Activated CD4-positive, CD25-positive, alpha-beta regulatory T cell treated with anti-CD3 and anti-CD28 coated beads, Interleukin-2, amount 50 U/mL, for 24 hours (primary cell): ENCODE results near the gene CAPN1.
A peak's percentile ranks its signal among the peaks of the same experiment; 100 is the strongest.
"Not testable (repeated sequence)": the region's sequence is repeated elsewhere in the genome, so short reads cannot be mapped to it uniquely, and the experiment has no call there.

ENCODE experiments used
- ATAC-seq, 2 donors: fragments of 150-1000 bp; cut with Tn5 transposase; one replicate each; pipeline ENCODE4 v1.10.0; 2021; ENCODE audit warnings: mild to moderate bottlenecking in 1 of 2, moderate library complexity in 1 of 2

CAPN1 gene

DNA sequence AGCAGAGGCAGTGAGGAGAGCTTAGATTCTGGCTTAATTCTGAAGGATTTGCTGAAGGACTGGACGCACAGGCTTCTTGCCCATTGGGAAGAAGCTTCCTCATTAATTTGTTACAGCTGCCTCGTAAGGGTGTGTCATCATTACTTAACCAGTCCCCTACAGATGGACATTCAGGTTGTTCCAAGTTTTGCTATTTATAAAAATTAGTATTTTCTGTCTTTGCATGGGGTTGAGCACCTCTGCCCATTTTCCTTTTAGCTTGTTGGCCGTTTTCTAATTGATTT is 38.1 kb downstream of the CAPN1 start:
- no peak for ATAC-seq

DNA sequence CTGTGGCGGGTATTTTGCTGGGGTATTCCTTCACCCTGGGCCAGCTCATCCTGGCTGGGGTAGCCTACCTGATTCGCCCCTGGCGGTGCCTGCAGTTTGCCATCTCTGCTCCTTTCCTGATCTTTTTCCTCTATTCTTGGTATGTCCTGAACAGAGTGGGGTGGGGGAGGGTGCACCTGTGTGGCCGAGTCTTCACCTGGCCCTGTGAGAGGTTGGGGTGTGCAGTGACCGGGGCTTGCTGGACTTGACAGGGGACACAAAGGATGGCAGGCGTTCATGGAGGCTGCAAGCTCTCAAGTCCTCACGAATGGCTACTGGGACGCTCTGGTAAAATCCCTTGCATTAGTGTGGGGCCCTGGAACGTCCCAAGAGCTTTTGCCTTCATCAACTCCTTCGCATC is 39.3 kb downstream of the CAPN1 start:
- no peak for ATAC-seq

DNA sequence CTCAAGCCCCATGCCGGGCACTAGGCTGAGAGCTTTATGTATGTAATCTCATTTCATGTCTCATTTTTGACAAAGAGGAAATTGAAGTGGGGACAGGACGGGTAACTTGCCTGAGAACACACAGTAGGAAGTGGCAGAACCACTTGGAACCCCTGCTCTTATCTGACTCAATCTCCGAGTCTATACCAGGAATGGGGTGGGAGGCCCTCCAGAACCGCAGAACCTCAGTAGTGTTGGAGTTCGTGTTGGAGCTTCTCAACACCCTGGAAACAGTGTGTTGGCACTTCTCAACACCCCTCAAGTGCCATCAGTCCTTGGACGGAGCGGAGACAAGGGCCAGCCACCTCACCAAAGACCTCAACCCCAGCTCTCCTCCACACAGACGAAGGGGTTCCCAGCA is 41.3 kb downstream of the CAPN1 start:
- no peak for ATAC-seq

DNA sequence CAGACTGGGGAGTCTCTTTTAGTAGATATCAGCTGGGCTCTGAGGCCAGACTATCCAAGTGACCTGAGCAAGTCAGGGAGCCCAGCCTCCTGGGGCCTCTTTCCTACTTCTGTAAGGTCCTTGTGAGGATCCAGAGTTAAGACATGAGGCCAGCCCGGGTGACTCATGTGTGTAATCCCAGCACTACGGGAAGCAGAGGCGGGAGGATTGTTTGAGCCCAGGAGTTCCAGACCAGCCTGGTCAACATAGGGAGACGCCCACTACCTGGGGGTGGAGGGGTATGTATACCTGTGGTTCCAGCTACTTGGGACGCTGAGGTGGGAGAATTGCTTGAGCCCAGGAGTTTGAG is 43.2 kb downstream of the CAPN1 start:
- ATAC-seq, result no peak

DNA sequence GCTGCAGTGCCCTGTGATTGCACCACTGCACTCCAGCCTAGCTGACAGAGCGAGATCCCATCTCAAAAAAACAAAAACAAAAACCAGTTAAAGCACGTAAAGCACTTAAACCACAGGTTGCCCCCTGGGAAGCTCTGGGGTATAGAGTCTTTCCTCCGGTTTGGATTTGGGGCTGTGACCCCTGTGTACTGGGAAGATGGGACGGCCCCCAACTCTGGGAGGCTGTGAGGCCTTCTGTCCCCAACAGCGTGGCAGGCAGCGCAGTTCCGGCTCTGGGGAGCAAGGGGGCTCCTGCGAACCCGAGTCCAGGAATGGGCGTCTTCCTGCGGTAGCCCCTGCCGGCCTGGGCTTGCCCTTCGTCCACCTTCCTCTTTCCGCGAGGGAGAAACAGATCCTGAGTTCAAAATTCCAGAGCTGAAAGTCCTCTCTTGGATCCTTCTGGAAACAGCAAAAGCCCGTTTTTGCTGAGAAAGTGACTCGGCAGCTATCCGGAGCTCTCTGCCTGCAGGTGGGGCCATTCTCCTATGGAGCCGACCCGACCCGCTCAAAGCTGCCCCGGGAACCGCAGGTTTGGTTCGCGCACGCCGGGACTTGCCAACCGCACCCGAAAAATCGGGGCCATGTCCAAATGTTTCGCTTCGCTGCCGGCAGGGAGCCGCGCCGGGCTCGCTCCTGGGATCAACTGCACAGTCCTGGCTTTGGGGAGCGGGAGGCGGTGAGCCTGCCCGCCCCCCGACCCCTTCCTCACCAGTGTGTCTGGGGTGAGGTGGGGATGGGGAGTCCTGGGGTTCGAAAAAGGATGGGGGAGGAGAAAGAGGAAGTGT is 43.8 kb downstream of the CAPN1 start:
- ATAC-seq, result peak; percentile 67 to 85

DNA sequence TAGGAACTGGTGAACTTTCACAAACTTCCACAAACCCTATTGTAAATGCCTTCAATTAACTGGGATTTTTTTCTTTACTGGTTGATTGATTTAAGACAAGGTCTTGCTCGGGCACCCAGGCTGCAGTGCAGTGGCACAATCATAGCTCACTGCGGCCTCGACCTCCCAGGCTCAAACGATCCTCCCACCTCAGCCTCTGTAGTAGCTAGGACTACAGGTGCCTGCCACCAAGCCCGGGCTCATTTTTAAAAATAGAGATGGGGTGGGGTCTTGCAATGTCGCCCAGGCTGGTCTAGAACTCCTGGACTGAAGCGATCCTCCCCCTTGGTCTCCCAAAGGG is 44.3 kb downstream of the CAPN1 start:
- no peak for ATAC-seq

DNA sequence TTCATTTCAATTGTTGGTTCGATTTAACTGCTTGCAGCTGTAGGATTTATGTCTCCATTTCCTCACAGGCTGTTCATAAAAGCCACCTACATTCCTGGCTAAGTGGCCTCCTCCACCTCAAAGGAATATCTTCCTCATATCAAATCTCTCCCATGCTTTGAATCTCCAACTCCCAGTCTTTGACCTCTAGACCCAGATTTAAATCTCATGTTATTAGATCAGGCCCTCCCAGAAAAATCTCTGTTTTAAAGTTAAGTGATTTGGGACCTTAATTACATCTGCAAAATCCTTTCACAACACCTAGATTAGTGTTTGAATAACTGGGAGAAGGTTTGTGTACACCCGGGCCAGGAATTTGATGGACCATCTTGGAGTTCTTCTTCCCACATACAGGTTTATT is 46.2 kb downstream of the CAPN1 start:
- ATAC-seq, result no peak

DNA sequence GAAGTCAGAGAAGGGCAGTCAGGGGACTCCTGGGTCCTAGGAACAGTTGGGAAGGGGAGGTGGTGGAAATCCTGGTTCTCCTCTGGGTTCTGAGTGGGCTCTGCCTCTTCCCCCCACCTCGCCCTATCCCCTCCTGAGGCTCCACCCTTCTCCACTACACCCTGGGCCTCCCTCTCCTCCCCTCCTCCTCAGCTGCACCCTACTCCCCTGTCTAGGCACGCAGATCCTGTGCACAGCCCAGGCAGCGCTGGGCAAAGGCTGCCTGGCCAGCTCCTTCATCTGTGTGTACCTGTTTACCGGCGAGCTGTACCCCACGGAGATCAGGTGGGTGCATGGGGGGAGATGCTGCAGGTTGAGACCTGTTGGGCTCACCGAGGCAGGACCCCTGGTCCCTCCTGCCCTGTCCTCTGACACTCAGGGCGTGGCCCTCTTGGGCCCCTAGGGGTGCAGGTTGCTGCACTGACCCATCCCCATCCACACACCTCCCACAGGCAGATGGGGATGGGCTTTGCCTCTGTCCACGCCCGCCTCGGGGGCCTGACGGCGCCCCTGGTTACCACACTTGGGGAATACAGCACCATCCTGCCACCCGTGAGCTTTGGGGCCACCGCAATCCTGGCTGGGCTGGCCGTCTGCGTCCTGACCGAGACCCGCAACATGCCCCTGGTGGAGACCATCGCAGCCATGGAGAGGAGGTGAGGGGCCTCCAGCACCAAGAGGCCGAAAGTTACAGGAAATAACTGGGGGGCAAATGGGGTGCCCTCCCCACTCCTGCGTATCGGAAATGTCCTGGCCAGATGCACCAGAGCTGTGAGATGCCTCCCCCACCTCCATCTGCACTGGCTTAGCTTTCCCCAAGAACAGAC is 54.7 kb downstream of the CAPN1 start:
- ATAC-seq, result no peak

DNA sequence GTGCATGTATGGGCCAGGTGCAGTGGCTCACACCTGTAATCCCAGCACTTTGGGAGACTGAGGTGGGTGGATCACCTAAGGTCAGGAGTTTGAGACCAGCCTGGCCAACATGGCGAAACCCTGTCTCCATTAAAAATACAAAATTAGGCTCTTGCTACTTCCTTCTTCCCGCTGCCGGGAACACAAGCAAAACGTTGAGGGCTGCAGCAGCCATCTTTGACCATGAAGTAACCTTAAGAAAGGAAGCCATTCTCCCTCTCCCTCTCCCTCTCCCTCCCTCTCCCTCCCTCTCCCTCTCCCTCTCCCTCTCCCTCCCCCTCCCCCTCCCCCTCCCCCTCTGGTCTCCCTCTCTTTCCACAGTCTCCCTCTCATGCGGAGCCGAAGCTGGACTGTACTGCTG is 56.6 kb downstream of the CAPN1 start:
- not testable (repeated sequence) for ATAC-seq

DNA sequence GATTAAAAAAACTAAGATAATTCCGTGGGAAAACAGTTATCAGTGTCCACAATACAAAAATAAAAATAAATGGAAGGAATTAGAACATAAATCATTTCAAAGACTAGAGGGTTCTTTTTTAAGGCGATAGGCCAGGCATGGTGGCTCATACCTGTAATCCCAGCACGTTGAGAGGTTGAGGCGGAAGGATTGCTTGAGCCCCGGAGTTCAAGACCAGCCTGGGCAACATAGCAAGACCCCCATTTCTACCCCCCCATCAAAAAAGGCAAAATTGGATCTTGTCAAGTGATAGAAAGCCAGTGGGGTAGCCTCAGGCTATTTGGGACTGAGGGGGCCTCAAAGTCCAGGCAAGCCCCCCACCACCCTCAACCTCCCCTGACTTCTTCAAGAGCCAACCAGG is 59.4 kb downstream of the CAPN1 start:
- ATAC-seq, result no peak

DNA sequence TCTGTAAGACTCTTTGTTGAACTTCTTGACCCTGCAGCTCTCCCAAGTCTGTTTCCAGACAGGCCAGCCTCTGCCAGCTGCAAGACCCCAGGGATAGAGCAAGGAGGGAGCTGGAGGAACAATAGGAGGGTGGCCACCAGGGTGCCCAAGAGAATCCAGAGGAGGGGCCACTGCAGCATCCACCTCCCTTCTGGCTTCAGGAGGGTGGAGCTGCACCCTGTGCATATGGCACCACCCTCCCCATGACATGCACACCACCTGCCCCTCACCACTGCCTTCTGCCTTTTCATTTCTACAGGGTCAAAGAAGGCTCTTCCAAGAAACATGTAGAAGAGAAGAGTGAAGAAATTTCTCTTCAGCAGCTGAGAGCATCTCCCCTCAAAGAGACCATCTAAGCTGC is 60.0 kb downstream of the CAPN1 start:
- ATAC-seq, result no peak

DNA sequence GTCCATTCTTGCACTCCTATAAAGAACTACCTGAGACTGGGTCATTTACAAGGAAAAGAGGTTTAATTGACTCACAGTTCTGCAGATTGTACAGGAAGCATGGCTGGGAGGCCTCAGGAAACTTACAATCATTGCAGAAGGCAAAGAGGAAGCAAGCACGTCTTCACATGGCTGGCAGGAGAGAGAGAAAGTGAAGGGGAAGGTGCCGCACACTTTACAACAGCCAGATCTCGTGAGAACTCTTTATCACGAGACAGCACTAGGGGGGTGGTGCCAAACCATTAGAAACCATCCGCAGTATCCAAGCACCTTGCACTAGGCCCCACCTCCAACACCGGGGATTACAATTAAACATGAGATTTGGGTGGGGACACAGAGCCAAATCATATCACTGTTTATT is 60.7 kb downstream of the CAPN1 start:
- no peak for ATAC-seq

DNA sequence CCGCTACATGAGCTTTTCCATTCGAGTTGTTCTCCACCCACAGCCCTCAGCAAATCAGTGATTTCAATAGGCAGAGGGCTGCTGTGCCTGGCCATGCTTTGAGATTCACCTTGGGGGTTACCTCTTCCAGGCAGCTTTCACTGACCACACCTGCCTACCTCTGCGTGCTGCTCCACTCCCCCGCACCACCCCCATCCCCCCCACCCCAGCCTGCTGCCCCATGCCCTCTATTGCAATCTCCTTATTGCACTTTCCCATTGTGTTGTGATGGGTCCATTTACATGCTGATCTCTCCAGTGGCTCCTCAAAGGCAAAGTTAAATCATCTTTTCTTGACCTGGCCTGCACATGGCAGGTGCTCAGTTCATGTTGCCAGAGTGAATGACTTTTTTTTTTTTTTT is 62.1 kb downstream of the CAPN1 start:
- no peak for ATAC-seq

DNA sequence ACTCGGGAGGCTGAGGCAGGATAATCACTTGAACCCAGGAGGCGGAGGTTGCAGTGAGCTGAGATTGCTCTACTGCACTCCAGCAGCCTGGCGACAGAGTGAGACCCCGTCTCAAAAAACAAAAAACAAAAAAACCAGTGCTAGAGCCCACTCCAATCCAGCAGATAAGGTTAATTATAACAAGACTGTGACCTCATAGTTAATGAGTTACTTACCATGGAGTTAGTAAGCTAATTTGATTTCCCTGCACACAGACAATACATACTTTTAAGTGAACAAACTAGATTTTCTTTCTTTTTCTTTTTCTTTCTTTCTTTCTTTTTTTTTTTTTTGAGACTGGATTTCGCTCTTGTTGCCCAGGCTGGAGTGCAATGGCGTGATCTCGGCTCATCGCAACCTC is 63.3 kb downstream of the CAPN1 start:
- ATAC-seq, result not testable (repeated sequence)

DNA sequence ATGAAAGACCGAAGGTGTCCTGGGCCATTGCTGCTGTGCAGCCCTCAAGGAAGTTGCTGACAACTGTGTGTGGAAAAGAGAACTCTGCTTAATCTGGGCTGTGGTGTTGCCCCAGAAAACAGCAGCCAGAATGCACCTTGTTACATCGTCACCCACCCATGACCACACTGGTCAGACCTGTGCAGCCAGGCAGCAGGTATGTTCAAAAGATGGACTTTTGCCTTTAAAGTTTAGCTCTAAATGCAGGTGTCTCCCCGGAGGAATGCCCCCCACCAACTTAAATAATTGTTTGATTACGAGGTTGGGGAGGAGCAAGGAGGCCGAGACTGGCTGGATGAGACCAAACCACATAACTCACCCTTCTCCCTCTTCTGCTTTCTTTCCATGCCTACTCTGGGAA is 64.8 kb downstream of the CAPN1 start:
- ATAC-seq, result no peak

DNA sequence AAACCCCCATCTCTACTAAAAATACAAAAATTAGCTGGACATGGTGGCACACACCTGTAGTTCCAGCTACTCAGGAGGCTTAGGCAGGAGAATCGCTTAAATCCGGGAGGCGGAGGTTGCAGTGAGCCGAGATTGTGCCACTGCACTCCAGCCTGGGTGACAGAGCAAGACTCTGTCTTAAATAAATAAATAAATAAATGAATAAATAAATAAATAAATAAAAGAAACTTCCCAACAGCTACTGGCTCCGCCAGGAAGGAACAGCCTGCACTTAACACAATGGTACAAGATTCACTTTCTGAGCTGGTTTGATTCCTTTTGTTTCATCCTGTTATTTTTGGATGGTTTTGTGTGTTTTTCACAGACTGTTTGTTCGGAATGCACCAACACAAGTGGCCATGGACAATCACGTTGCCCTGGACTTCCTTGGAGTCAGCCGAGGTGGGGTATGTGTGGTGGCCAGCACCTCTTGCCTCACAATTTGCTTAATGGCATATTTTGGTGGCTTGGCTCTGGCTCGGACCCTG is 66.5 kb downstream of the CAPN1 start:
- ATAC-seq, result not testable (repeated sequence)

DNA sequence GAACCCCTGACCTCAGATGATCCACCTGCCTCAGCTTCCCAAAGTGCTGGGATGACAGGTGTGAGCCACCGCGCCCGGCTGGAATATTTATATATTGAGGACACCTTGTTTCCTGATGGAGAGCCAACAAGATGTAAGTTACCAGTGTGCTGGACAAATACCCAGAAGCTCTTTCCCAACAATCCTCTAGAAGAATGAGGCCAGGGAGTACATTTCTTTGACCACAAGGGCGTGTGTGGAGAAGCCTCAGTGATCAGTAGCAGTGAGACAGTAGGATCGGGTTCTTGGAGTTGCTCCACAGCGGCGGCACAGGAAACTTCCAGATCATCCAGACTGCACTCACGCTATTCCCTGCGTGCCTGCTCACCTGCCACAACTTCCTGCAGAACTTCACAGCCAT is 69.7 kb downstream of the CAPN1 start:
- ATAC-seq, result no peak

DNA sequence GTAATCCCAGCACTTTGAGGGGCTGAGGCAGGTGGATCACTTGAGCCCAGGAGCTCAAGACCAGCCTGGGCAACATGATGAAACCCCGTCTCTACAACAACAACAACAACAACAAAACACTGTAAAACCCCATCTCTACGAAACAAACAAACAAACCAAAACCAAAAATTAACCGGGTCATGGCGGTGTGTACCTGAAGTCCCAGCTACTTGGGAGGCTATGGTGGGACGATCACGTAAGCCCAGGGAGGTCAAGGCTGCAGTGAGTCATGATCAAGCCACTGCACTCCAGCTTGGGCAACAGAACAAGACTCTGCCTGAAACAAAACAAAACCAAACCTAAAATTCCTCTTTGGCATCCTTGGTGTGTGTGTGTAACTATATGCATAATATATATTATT is 73.0 kb downstream of the CAPN1 start:
- ATAC-seq, result no peak

DNA sequence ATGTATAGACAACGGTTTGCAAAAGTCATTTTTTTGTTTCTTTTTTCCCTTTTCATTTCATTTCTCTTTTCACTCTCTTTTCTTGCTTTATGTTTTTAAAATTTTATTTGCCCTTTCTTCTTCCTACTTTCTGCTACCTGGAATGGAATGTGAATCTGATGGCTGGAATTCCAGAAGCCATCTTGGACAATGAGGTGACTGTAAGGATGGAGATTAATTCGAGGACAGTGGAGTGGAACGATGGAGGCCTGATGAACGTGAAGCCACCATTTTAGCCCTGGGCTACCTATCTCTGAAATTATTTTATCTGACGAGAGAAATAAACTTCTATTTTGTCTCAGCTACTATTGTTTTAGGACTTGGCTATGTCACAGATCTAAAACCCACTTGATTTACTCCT is 77.3 kb downstream of the CAPN1 start:
- ATAC-seq, result no peak

DNA sequence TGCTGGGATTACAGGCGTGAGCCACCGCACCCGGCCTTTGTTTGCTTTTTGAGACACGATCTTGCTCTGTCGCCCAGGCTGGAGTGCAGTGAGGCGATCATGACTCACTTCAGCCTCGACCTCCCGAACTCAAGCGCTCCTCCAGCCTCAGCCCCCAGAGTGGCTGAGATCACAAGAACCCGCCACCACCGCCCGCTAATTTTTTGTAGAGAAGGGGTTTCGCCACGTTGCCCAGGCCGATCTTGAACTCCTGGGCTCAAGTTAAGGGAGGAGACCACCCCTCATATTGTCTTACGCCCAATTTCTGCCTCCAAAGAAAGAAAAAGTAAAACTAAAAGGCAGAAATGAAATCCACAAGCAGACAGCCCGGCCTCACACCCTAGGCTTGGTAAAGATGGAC is 78.6 kb downstream of the CAPN1 start:
- no peak for ATAC-seq

DNA sequence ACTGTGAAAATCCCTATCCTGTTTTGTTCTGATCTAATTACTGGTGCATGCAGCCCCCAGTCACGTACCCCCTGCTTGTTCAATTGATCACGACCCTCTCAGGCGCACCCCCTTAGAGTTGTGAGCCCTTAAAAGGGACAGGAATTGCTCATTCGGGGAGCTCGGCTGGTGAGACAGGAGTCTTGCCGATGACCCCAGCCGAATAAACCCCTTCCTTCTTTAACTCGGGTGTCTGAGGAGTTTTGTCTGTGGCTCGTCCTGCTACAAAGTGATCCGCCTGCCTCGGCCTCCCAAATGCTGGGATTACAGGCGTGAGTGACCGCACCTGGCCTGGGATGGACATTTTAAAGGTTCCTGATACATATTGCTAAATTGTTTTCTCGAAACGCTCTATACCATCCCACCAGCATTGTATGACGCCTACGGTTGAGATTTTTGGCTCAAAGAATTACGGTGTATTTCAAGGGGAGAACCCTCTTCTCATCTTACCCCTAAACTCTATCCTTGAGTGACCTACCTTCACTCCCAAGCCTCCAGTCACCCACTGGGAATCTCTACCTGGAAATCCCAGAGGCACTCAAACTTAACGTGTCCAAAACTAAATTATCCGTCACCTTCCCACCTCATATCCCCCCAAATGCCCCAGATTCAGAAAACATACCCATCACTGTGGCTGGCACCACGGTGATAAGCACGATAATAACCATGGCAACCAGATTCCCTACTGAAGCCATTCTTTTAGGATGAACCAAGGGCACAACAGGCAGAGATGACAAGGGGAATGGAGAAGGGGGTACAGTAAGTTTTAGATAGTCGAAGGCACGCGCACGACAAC is 79.2 kb downstream of the CAPN1 start:
- no peak for ATAC-seq
